Renal pelvis (tissue), 4 donors: ENCODE data around the gene SLC34A1. TPM values are rescaled to one million over a fixed set of nuclear protein-coding genes. Genes with fewer than 3 reads are reported as not detected.

Experiments used
- DNase-seq: peaks from one replicate; pipeline ENCODE4 v3.0.0-alpha.2; 2013
- polyA plus RNA-seq, 3 donors: library from polyadenylated mRNA; unstranded; fragments of 120-200 nt; gene quantifications; one replicate each; pipeline ENCODE4 v1.2.1, GENCODE V29; 2013; ENCODE audit not compliant: insufficient read length in 3 of 3

SLC34A1 gene
- polyA plus RNA-seq, 3 donors, result 215 to 304 (median 249) TPM

DNA sequence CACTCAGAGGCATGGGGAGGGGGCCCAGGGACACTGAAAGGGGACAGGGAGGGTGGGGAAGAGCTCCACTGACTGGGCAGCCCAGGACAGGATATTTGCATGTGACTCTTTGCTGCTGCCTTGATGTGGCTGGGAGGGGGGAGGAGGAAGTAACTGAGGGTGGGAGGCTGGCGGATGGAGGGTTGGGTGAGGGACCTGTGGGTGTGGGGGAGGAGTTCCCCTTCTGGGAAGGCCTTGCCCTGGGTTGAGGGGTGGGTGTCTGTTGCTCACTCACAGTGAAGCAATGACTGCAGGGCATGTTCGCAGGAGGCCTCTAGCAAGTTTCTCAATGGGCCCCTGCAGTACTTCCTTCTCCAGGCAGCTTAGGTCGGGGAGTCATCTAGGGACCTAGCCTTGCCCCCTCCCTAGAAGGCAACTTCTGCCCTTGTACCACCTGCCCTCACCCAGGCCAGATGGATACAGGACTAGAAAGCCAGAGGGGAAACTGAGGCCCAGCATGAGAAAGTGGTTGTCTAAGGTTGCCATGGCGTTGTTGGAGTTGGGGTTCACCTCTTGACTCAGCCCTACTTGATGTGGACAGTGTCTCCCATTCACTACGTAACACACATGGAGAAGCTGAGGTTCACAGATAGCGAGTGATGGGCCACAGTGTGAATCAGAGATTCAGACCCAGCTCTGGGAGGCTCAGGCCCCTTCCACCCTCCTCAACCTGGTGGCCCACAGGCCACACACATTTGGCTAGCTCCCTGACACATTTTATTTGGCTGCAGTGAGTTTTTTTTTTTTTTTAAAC, 45.2 kb downstream of the SLC34A1 start:
- DNase-seq, result no peak

DNA sequence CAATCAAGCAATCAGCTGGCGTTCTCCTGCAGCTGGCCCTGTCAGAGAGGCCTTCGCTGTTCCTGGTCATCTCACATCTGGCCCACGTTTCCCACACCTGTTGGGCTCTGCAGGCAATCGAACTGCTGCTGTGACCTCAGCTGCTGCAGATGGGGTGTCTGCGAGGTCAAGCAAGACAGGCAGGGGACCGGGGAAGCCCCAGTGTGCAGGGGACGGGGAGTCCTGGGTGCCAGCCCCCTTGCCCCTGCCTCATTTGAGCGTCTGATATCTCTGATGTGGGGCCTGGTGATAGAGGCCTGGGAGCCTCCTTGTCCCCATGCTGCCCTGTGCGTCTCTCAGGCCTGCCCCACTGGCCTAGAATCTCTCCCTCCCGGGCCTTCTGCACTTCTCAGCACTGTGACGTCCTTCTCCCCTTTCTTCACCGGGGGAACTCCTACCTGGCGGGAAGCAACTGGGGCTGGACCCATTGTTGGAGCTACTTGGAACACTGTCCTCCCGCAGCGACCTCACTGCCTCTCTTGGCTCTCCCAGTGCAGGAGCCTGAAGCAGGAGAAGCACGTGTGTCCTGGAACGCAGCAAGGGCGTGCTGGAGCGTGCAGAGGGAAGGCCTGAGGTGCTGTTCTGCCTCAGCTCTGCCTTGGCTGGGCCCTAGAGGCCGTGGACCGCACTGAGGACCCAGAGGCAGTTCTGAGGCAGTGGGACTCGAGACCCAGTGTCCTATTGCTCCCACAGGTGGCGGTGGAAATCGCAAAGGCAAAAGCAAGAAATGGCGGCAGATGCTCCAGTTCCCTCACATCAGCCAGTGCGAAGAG, 46.1 kb downstream of the SLC34A1 start:
- DNase-seq, result no peak

DNA sequence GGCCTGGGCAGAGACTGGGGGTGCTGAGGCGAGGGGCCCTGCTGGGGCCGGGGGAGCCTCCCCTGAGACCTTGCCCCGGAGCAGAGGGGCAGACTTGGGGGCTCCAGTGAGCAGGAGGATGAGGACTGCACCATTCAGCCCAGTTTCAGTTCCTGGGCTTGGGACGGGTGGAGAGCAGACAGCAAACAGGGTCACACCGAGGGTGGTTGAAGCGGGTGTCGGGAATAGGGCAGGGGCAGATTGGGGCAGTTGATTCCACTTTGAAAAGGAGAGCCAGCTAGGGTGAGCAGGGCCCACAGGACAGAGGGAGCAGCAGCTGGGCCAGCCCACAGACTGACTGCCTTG, 46.7 kb downstream of the SLC34A1 start:
- DNase-seq, result no peak

DNA sequence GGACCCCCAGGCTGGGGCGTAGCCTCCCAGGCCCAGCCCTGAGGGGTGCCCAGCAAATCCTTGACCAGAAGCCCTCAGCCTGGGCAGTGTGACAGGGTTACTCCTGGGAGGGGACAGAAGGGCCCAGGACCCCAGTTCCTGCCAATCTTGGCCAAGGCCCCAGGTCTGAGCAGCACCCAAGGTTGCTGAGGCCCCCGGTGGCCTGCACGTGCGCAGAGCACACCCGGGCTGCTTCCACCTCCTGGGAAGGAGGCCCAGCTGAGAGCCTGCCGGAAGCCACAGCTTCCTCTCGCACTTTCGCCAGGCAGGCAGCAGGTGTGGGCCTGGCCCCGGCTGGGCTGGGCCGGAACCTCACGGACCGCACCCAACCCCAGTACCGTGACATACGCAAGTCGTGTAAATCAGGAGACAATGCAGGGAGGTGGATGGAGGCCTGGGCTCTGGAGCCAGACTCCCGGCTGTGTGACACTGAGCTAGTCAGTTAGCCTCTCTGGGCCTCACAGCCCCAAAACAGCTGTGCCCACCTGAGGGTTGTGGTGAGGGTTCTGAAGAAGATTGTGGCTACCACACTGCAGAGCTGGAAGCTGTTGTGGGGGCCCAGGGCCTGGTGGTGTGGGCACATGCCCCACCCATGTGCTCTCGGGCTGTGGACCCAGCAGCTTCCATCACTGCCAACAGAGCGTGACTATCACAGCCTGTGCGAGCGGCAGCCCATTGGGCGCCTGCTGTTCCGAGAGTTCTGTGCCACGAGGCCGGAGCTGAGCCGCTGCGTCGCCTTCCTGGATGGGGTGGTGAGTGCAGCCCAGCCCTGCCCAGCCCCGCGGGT, 47.3 kb downstream of the SLC34A1 start:
- DNase-seq, result no peak

DNA sequence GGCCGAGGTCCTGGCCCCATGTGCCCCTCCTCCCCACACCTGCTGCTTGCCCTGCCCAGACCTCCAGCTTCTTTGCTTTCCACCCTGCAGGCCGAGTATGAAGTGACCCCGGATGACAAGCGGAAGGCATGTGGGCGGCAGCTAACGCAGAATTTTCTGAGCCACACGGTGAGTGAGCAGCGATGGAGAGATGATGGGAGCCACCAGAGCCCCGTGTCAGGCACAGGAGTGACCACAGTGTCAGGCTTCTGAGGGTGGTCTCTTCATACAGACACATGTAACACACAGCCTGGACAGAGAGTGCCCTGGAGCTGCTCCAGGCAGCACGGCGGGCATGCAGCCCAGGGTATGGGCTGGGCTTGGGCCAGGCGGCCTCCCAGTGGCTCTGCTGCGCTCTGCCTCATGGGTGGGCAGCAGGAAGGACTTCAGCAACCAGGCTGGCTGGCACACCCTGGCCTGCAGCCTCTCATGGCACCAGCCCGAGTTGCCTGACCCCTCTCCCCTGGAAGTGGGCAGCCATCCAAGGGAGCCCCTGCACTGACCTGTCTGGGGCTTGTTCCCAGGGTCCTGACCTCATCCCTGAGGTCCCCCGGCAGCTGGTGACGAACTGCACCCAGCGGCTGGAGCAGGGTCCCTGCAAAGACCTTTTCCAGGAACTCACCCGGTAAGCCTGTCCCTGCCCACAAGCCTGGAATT, 48.1 kb downstream of the SLC34A1 start:
- DNase-seq, result no peak

DNA sequence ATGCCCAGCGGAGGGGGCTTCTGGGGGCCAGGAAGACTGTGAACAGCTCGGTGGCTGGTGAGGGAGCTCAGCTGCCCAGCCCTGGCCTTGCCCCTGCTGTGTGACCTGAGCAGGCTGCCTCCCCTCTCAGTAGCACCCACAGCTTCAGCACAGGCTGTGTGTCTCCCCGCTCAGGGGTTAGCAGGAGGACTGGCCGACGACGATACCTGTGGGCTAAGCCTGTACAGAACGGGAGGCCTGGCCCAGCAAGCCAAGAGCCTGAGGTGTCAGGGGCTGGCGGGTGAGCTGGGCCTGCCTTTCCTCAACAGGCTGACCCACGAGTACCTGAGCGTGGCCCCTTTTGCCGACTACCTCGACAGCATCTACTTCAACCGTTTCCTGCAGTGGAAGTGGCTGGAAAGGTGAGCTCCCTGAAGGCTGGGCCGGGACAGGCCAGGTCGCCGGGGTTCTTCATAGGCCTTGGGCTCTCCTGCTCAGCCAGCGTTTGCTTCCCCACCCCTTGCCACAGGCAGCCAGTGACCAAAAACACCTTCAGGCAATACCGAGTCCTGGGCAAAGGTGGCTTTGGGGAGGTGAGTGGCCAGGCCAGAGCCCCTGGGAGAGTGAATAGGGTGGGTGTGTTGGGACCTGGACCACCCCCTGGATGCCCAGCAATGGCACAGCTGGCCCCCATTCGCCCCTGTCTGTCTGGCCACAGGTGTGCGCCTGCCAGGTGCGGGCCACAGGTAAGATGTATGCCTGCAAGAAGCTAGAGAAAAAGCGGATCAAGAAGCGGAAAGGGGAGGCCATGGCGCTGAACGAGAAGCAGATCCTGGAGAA, 48.8 kb downstream of the SLC34A1 start:
- no peak for DNase-seq

DNA sequence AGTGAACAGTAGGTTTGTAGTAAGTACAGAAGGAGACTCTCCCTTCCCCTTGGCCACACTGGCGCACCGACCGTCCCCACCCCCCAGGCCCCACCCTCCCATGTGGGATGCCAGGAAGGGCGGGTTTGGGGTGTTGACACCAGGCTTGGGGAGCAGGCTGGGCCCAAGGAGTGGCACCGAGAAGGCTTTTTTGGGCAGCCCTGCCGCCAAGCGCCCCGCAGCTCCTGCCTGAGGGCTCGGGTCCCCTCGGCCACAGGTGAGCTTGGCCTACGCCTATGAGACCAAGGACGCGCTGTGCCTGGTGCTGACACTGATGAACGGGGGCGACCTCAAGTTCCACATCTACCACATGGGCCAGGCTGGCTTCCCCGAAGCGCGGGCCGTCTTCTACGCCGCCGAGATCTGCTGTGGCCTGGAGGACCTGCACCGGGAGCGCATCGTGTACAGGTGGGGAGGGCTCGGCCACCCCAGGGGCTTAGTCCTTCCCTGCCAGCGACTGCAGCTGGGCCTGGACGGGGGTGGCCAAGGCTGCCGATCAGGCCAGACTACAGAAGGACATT, 49.5 kb downstream of the SLC34A1 start:
- no peak for DNase-seq

DNA sequence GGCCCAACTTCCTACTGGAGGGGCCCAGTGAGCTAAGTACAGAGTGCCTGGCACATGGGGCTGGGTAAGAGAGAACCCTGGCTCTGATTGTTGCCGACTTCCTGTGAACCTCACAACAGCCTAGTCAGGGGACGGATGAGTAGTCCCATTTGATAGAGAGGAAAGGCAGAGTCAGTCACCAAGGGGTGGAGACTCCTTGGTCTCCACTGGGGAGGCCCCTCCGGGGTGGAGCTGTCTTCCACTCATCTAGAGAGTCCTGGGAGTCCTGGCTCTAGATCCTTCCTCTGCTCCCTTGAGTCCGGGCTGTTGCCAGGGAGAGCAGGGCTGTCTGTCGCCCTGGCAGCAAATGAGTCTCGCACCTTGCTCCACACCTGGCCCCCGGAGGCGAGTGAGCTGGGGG, 50.2 kb downstream of the SLC34A1 start:
- no peak for DNase-seq

DNA sequence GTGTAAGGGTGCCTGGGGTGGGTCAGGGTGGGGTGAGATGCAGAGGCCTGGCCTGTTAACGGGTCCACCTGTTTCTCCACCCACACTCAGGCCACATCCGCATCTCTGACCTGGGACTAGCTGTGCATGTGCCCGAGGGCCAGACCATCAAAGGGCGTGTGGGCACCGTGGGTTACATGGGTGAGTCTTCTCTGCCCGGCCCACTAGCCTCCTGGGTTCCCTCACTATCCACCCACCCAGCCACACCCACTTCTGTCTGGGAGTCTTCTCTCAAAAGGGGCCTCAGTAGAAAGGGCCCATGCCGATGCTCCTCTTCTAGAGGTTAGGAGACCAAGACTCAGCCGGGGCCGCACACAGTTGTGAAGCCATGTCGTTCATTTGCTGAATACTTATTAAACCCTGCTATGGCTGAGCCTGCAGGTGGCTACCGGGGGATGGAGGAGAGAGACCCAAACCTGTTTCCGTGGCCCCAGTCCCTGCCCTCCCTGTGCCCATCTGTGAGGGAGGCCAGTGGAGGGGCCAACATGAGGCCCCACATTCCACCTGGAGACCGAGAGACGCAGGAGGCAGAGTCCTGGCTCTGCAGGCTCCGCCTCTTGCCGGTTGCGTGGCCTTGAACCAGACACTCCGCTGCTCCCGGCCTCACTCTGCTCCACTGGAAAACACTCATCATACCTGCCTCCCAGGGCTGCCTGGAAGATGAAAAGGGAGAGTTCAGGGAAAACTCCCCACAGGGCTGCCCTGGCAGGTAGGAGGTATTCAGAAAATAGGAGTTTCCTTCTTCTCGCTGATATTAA, 50.9 kb downstream of the SLC34A1 start:
- no peak for DNase-seq

DNA sequence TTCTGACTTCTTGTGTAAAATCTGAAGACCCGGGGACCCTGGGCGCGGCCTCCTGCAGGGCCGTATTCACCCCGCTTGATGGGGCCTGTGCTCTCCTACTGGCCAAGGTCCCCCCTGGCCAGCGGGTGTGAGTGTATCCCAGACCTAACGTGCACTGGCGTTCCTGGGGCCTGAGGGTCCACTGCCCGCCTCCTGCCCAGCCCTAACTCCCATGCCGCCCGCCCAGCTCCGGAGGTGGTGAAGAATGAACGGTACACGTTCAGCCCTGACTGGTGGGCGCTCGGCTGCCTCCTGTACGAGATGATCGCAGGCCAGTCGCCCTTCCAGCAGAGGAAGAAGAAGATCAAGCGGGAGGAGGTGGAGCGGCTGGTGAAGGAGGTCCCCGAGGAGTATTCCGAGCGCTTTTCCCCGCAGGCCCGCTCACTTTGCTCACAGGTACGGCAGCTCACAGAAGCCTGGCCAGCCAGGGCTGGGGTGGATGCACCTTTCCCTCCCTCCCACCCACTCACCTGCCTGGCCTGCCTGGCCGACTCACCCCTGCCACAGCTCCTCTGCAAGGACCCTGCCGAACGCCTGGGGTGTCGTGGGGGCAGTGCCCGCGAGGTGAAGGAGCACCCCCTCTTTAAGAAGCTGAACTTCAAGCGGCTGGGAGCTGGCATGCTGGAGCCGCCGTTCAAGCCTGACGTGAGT, 51.8 kb downstream of the SLC34A1 start:
- DNase-seq, result no peak

DNA sequence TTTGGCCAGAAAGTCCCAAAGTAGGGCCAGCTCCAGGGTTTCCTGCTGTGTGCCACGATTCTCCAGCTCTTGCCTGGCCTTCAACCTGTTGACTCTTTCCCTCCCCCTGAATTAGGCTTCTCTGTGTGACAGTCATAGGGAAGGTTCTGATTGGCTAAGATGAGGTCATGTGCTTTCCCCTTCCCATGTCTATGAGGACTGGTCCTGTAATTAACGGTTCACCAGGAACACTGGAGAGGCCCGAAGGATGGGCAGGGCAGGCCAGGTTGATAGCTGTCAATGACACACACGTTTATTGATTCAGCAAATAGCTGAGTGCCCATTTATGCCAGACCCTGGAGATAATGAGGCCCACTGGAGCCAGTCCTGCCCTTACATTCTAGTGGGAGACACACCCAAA, 53.4 kb downstream of the SLC34A1 start:
- no peak for DNase-seq

DNA sequence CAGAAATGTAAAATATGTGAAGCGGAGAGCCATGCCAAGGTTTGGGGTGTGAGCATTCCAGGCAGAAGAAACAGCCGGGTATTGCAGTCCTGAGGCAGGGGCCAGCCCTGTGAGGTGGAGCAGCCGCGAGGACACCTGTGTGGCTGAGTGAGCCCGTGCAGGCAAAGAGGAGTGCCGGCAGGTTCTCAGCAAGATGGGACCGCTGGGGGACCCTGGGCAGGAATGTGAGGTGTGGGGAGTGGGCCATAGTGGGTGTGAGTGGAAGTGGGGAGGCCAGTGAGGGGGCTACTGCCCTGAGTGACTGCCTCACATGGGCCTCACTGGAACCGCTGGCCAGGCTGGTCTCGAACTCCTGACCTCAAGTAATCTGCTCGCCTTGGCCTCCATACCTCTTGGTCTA, 54.2 kb downstream of the SLC34A1 start:
- DNase-seq, result no peak

DNA sequence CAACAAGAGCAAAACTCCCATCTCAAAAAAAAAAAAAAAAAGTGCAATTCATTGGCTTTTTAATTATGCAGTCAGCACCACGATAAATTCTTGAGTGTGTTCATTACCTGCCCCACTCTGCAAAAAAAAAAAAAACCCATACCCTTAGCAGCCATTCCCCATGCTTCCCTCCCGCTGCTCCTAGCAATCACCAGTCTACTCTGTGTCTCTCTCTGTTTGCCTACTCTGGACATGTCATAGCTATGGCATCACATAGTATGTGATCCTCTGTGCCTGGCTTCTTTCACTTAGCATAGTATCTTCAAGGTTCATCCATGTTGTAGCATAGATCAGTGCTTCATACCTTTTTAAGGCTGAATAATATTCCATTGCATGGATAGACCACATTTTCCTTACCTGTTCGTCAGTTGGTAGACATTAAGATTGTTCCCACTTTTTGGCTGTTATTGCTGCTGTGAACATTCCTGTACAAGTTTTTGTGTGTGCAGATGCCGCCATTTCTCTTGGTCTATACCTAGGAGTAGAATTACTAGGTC, 55.4 kb downstream of the SLC34A1 start:
- no peak for DNase-seq

DNA sequence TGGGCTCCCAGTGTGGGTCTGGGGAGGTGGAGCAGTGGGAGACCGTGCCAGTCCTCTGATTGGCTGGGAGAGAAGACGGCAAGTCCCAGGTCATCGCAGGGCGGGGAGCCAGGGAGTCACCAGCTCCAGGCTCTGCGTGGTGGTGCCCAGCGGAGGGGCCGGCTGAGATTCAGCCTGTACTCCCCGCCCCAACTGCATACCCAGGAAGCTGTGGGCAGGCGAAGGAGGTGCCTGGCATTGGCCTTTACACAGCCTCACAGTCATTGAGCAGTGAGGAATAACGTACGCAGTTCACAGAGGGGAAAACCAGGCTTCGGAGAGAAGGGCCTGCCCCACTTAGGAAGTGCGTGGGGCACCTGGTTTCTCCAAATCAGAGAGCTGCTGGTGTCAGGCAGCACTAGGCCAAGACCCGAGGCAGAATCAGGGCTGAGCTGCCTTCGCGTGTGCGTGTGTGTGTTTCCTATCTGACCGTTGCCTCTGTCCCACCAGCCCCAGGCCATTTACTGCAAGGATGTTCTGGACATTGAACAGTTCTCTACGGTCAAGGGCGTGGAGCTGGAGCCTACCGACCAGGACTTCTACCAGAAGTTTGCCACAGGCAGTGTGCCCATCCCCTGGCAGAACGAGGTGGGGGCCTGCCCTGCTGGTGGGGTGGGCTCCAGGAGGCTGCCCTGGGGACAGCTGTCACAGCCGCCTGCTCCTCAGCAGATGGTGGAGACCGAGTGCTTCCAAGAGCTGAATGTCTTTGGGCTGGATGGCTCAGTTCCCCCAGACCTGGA, 56.2 kb downstream of the SLC34A1 start:
- DNase-seq, result no peak

DNA sequence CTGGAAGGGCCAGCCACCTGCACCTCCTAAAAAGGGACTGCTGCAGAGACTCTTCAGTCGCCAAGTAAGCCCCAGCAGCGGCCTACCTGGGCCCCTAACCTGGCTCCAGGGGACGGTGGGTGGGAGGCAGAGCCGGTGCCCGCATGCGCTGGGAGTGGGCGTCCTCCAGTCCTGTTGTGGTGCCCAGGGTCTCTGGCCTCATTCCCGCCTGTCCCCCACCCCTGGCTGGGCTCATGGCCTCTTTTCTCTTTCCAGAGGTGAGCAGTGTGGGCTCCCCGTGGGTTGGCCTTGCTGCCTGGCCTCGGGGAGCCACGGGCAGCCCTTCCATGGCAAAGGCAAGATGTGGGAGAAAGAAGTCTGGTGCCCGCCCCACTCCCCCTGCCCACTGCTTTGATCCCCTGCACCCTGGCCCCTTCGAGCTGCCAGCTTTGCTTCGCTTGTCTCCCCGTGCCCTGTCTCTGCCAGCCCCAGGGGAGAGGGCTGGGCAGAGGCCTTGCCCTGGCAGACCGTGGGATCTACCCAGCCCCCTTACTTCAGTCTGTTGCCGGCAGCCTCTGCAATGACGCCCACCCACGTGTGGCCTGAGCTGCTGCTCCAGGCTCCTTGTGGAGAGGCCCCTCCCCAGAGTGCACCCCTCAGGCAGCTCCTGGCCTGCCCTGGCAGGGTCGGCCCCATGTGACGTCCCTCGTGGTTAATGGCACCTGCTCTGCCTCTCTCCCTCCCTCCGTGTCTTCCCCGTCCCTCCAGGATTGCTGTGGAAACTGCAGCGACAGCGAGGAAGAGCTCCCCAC, 57.0 kb downstream of the SLC34A1 start:
- no peak for DNase-seq

DNA sequence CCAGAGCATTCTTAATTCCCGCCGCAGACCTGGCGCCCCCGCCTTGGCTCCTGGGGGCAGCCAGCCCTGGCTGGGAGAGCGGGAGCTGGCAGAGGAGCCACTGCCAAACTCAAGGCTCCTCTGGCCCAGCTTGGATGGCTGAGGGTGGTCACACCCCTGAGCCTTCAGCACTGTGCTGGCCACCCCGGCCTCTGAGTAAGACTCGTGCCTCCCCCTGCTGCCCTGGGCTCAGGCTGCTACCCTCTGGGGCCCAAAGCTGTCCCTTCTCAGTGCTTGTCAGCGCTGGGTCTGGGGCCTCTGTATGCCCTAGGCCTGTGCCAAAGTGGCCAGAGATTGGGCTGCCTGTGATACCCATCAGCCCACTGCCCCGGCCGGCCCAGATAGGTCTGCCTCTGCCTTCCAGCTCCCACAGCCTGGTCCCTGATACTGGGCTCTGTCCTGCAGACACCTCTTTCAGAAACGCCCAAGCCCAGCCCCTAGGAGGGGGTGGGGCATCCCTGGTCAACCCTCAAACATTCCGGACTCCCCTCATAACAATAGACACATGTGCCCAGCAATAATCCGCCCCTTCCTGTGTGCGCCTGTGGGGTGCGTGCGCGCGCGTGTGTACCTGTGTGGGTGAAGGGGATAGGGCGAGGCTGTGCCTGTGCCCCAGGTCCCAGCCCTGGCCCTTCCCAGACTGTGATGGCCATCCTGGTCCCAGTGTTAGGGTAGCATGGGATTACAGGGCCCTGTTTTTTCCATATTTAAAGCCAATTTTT, 58.0 kb downstream of the SLC34A1 start:
- no peak for DNase-seq
